Neural cell (in vitro differentiated cells): Measurements from ENCODE around the gene PPP2R5E. TPM values are rescaled to one million over a fixed set of nuclear protein-coding genes. Genes with fewer than 3 reads are reported as not detected.

ENCODE experiments used
- H2AFZ ChIP-seq: fragments of 200-600, 300-800 bp; sonication (generic), shearing (Covaris generic); 2 replicates; pipeline ENCODE4 v1.6.0; 2014; ENCODE audit warnings: low read depth, mild to moderate bottlenecking, antibody characterized with exemption, low read length, moderate library complexity
- H3F3A ChIP-seq: fragments of 200-600 bp; shearing (Covaris generic); 2 replicates; pipeline ENCODE4 v1.6.1; 2016; ENCODE audit warnings: mild to moderate bottlenecking, moderate library complexity, mixed read lengths, antibody characterized with exemption, low read length; ENCODE audit not compliant: insufficient read depth, poor library complexity, severe bottlenecking
- H3K27ac ChIP-seq: fragments of 200-600, 300-800 bp; sonication (generic), shearing (Covaris generic); 2 replicates; pipeline ENCODE4 v1.5.1; 2014; ENCODE audit warnings: mild to moderate bottlenecking, low read length, moderate library complexity
- H3K27me3 ChIP-seq: fragments of 300-800, 200-600 bp; sonication (generic), shearing (Covaris generic); 2 replicates; pipeline ENCODE4 v1.6.0; 2014; ENCODE audit warnings: mild to moderate bottlenecking, low read depth, low read length, moderate library complexity; ENCODE audit not compliant: insufficient read depth
- H3K36me3 ChIP-seq: fragments of 300-800, 200-600 bp; sonication (generic), shearing (Covaris generic); 2 replicates; pipeline ENCODE4 v1.5.1; 2014; ENCODE audit warnings: mild to moderate bottlenecking, antibody characterized with exemption, low read length, moderate library complexity; ENCODE audit not compliant: insufficient read depth
- H3K4me2 ChIP-seq: fragments of 300-800, 200-600 bp; sonication (generic), shearing (Covaris generic); 2 replicates; pipeline ENCODE4 v1.6.0; 2014; ENCODE audit warnings: mild to moderate bottlenecking, low read length
- H3K4me3 ChIP-seq: fragments of 300-800, 200-600 bp; sonication (generic), shearing (Covaris generic); 2 replicates; pipeline ENCODE4 v1.5.1; 2014; ENCODE audit warnings: mild to moderate bottlenecking, low read length, moderate library complexity
- H3K79me2 ChIP-seq: fragments of 200-600 bp; shearing (Covaris generic); replicated peaks from 2 replicates; pipeline ENCODE4 v1.6.0; 2014; ENCODE audit warnings: mild to moderate bottlenecking, low read length, moderate library complexity; ENCODE audit not compliant: insufficient read depth
- H3K9ac ChIP-seq: fragments of 300-800, 200-600 bp; sonication (generic), shearing (Covaris generic); 2 replicates; pipeline ENCODE4 v1.6.1; 2016; ENCODE audit warnings: mild to moderate bottlenecking, low read length, mixed read lengths
- H3K9me2 ChIP-seq: fragments of 200-600 bp; shearing (Covaris generic); 2 replicates; pipeline ENCODE4 v1.6.1; 2016; ENCODE audit warnings: mild to moderate bottlenecking, low read length, mixed read lengths; ENCODE audit not compliant: insufficient read depth
- H3K9me3 ChIP-seq: fragments of 200-600, 300-800 bp; sonication (generic), shearing (Covaris generic); 2 replicates; pipeline ENCODE4 v1.6.1; 2016; ENCODE audit warnings: mild to moderate bottlenecking, mixed run types, low read length, moderate library complexity, mixed read lengths
- H4K20me1 ChIP-seq: fragments of 200-600 bp; shearing (Covaris generic); 2 replicates; pipeline ENCODE4 v1.6.1; 2016; ENCODE audit warnings: mild to moderate bottlenecking, mixed run types; ENCODE audit not compliant: insufficient read depth
- CTCF ChIP-seq: fragments of 450-650 bp; IDR thresholded peaks from 2 replicates; pipeline ENCODE4 v1.5.1; 2014; ENCODE audit warnings: antibody characterized with exemption, mild to moderate bottlenecking, moderate library complexity; ENCODE audit not compliant: poor library complexity, severe bottlenecking
- EP300 ChIP-seq: fragments of 450-650 bp; conservative IDR thresholded peaks from 2 replicates; pipeline ENCODE4 v1.6.1; 2014; ENCODE audit warnings: antibody characterized with exemption, mild to moderate bottlenecking, moderate library complexity; ENCODE audit not compliant: poor library complexity, severe bottlenecking
- EZH2 ChIP-seq: fragments of 200-600, 300-800 bp; shearing (Covaris generic), sonication (generic); IDR thresholded peaks from 2 replicates; pipeline ENCODE4 v1.6.1; 2014; ENCODE audit warnings: antibody characterized with exemption, low read length, borderline replicate concordance, mild to moderate bottlenecking; ENCODE audit not compliant: insufficient read depth, poor library complexity, severe bottlenecking
- MXI1 ChIP-seq: fragments of 450-650 bp; conservative IDR thresholded peaks from 2 replicates; pipeline ENCODE4 v1.6.1; 2014; ENCODE audit warnings: antibody characterized with exemption, mild to moderate bottlenecking; ENCODE audit not compliant: poor library complexity, severe bottlenecking
- POLR2AphosphoS5 ChIP-seq: IDR thresholded peaks from 2 replicates; pipeline ENCODE4 v1.6.1; 2012
- RAD21 ChIP-seq: fragments of 450-650 bp; conservative IDR thresholded peaks from 2 replicates; pipeline ENCODE4 v1.6.1; 2014; ENCODE audit warnings: antibody characterized with exemption, mild to moderate bottlenecking, moderate library complexity
- SMC3 ChIP-seq: fragments of 450-650 bp; conservative IDR thresholded peaks from 2 replicates; pipeline ENCODE4 v1.6.1; 2014; ENCODE audit warnings: antibody characterized with exemption, mild to moderate bottlenecking, moderate library complexity; ENCODE audit not compliant: poor library complexity
- TAF1 ChIP-seq: IDR thresholded peaks from 2 replicates; pipeline ENCODE4 v1.6.1; 2012; ENCODE audit warnings: low read depth
- polyA plus RNA-seq: library from polyadenylated mRNA; depleted of rRNA; stranded (reverse); fragments of >200 nt; gene quantifications from 2 replicates; pipeline ENCODE4 v1.2.3, GENCODE V29; 2014
- TF ChIP-seq, protein P1 (sequence below): IDR thresholded peaks from 2 replicates; pipeline ENCODE4 v1.6.1; 2012; ENCODE audit warnings: borderline replicate concordance

PPP2R5E gene
- polyA plus RNA-seq, 1 donor from 2014 or later = 26.7 TPM

GRCh38 chr14:63405715-63406114 lies 137.5 kb downstream of the PPP2R5E start:
- H2AFZ ChIP-seq = no peak overlapping the region
- no peaks in the 10 kb centered on the region for H4K20me1 ChIP-seq
- no peaks in the 10 kb centered on the region for H3F3A ChIP-seq
- TF ChIP-seq, protein P1, sequence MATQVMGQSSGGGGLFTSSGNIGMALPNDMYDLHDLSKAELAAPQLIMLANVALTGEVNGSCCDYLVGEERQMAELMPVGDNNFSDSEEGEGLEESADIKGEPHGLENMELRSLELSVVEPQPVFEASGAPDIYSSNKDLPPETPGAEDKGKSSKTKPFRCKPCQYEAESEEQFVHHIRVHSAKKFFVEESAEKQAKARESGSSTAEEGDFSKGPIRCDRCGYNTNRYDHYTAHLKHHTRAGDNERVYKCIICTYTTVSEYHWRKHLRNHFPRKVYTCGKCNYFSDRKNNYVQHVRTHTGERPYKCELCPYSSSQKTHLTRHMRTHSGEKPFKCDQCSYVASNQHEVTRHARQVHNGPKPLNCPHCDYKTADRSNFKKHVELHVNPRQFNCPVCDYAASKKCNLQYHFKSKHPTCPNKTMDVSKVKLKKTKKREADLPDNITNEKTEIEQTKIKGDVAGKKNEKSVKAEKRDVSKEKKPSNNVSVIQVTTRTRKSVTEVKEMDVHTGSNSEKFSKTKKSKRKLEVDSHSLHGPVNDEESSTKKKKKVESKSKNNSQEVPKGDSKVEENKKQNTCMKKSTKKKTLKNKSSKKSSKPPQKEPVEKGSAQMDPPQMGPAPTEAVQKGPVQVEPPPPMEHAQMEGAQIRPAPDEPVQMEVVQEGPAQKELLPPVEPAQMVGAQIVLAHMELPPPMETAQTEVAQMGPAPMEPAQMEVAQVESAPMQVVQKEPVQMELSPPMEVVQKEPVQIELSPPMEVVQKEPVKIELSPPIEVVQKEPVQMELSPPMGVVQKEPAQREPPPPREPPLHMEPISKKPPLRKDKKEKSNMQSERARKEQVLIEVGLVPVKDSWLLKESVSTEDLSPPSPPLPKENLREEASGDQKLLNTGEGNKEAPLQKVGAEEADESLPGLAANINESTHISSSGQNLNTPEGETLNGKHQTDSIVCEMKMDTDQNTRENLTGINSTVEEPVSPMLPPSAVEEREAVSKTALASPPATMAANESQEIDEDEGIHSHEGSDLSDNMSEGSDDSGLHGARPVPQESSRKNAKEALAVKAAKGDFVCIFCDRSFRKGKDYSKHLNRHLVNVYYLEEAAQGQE = no peak
- TF ChIP-seq EP300 (no peak), CTCF (no peak), TAF1 (no peak), MXI1 (no peak), POLR2AphosphoS5 (no peak), EZH2 (no peak), SMC3 (no peak), RAD21 (no peak)
- H3K36me3 ChIP-seq = no peaks in the 10 kb centered on the region
- no peaks in the 10 kb centered on the region for H3K9me3 ChIP-seq
- no peak overlapping the region for H3K4me3 ChIP-seq
- H3K4me2 ChIP-seq = no peak overlapping the region
- H3K79me2 ChIP-seq = peaks cover 8% of the 10 kb centered on the region
- H3K9ac ChIP-seq = no peak overlapping the region
- H3K27ac ChIP-seq = no peak overlapping the region
- H3K9me2 ChIP-seq = no peaks in the 10 kb centered on the region
- no peaks in the 10 kb centered on the region for H3K27me3 ChIP-seq

- Histone ChIP-seq H3K4me3 (no peak overlapping the region), H4K20me1 (no peaks in the 10 kb centered on the region), H3K27me3 (no peaks in the 10 kb centered on the region), H3K79me2 (peaks cover 8% of the 10 kb centered on the region), H3K9ac (no peak overlapping the region), H3K4me2 (no peak overlapping the region), H3K9me2 (no peaks in the 10 kb centered on the region), H3K27ac (no peak overlapping the region), H2AFZ (no peak overlapping the region), H3K9me3 (no peaks in the 10 kb centered on the region), H3K36me3 (no peaks in the 10 kb centered on the region), H3F3A (no peaks in the 10 kb centered on the region)
- no peak for TF ChIP-seq SMC3
- TF ChIP-seq TAF1 = no peak
- no peak for TF ChIP-seq EZH2
- TF ChIP-seq CTCF = no peak
- TF ChIP-seq, protein P1 = no peak
- TF ChIP-seq EP300 = no peak
- no peak for TF ChIP-seq RAD21
- TF ChIP-seq MXI1 = no peak
- no peak for TF ChIP-seq POLR2AphosphoS5
Observed at GRCh38 chr14:63404906-63405305, 138.3 kb downstream of the PPP2R5E start.
